Erythroblast (primary cell): ENCODE measurements around the gene GIGYF2.

Source experiments
- GATA1 ChIP-seq: IDR thresholded peaks from 2 replicates; pipeline ENCODE4 v1.6.1; 2011; ENCODE audit warnings: low read depth, mild to moderate bottlenecking, control low read depth, low read length, moderate library complexity
- POLR2A ChIP-seq: IDR thresholded peaks from 2 replicates; pipeline ENCODE4 v1.6.1; 2011; ENCODE audit warnings: mild to moderate bottlenecking, low read length

DNA sequence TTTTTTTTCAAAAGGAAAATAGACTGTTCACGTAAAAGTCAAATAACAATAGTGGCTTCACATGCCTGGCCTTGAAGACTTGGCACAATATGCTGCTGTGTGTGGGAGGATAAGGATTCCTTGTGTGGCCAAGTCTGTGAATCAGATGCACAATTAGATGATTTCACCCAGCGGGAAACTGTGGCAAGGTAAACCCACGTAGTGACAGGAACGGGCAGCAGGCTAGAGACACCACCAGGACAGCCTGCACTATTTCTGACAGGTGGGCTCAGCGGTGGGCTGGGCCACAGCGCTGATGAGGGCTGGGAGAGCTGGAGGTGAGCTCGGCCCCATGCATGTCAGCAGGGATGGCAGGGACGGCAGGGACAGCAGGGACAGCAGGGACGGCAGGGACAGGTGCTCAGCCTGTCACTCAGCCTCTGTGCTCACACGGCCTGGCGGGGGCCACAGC, 194.5 kb downstream of the GIGYF2 start:
- TF ChIP-seq POLR2A (no peak), GATA1 (no peak)
